Measurements from ENCODE around the gene PTPRJ.

Gene PTPRJ

DNA sequence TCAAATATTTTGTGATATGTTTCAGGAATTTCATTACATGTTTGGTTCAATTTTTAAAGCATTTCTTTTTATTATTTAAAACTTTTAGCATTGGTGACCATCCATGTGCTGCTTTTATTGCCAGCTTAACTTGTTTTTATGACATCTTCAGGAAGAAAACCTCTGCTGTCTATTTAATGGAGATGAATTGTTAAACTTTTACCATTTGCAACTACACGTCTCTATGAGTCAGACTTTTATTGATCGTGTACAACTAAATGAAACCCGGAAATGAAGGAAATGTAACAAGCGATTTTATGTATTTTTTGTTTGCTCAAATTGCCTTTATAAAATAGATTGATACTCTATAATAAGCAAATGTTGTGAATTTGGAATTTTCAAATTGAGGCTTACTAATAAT lies 113.0 kb downstream of the PTPRJ start:
- DNase-seq (ENCODE audit: low read depth in 2 of 2) = no peak

DNA sequence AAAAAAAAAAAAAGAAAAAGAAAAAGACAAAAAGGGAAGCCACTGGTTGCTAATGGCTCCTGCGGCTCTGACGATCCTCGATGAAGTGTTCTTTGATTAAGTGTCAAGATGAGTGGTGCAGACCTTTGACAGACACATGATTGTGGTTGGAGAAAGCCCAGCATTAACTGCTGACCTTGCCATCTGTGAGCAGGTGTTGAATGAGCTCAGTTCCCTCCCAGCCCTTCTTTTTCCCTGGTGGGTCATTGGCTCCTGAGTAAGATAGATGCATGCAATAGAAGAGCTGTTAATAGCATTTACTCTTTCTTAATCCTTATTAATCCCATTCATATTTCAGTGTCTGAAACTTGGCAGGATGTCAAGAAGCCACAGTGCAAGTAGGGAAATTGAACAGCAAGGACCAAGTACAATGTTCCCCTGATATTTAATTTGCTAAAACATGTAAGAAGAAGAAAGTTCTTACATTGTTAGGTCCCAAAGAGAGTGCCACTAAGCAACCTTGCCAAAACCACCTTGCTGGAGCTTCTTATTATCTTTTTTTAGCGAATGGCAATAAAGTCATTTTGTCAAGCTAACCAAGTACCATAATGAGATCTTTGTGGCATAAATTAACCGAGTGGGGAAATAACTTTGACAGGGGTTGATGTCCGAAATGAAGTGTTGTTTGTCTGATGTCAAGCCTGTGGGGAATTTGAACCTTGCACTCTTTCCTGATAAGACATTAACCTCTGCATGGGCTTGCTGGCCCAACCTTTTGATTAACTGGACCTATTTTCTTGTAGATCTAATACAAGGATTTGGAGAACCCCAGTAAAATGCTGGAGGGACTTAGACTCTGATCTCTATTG lies 113.7 kb downstream of the PTPRJ start:
- no peak for DNase-seq (ENCODE audit: low read depth in 2 of 2)

DNA sequence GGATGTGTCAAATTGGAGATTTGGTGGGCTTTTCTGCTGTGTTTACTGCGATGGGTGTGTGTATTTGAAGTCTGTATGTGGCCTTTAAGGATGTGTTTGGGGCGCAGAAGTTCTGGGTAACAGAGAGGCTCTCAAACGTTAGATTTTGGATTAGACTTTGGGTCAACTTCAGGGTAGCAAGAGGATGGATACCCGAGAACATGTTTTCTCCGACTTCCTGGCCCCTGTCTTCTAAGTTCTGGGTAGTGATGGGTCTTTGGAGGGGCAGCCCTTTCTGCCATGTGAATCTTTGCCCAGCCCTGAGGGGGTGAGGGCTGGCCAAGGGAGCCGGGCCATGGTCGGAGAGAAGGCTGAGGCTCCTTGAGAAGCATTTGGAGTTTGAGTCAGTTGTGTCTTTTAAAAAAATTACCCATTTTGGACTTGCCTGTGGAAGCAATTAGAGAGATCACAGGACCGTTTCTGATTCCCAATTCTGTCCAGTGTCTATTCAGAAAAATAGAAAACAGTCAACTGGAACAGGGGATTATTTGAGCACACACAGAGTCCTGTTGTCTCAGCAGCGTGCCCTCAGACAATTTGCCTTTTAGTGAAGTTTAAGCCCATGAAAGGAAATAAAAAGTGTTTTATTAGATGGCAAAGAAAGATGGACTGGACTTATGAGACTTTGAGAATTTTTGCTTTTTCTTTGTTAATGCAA lies 114.4 kb downstream of the PTPRJ start:
- no peak for DNase-seq (ENCODE audit: low read depth in 2 of 2)

DNA sequence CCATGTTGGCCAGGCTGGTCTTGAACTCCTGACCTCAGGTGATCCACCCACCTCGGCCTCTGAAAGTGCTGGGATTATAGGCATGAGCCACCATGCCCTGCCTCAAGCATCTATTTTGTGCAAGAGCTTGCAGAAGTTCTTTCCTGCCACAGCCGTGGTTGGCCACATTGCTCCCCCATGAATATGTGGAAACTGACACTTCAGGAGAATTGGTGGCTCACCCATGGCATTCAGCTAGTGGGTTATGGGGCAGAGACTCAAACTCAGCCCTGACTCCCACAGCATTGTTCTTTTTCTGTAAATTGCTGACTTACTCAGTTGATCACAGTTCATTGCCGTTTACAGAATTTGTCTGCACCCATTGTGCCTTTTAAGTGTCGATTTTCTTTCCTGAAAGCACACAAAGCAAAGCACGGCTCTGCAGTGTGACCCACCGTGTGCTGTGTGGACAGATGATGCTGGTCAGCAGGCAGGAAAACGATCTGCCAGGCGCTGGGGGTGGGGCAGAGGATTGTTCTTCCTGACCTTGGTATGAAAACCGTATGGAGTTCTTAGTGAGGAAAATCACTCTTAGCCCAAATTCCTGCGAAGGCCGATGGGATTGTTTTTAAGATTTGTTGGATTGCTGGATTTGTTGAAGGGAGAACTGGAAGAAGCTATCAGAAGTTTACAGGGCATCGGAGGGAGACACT lies 115.6 kb downstream of the PTPRJ start:
- no peak for DNase-seq (ENCODE audit: low read depth in 2 of 2)

DNA sequence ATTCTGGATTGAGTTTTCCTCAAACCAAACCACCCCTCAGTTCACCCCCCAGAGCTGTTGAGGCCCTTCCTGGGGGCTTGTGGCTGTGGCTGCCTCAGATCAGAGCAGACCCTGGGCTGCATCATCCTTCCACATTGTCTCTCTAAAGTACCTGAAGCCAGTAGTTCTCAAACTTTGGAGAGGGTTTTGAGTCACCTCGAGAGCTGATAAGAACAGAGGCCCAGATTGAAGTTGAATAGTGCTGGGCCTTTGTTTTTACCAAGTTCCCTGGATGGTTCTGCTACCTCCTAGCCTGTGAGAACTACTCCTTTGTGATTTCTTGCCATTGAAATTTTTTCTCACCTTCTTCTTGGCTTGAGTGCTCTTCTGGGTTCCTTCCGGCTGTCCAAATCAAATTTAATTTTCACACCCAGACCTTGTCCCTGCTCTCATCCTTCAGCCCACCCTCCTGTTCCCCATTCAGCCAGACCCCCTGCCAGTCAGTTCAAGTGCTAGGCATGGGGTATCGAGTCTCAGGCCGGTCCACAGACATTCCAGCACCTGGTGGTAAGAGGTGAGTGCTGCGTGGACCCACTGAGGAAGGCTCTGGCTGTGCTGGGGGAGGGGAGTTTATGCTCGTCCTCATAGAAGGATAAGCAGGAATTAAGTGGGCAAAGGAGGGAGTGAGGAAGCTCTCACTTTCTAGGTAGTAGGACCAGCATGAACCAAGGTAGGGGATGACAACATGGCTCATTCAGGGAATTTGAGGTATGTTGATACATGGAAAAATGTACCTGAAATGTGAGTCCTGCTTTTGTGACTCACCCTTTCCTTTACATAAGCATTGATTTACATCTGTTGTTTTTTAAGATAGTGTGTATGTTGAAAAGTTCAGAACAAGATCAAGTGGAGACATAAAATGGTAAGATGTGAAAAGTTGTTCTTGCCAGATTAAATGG lies 116.5 kb downstream of the PTPRJ start:
- no peak for DNase-seq (ENCODE audit: low read depth in 2 of 2)

DNA sequence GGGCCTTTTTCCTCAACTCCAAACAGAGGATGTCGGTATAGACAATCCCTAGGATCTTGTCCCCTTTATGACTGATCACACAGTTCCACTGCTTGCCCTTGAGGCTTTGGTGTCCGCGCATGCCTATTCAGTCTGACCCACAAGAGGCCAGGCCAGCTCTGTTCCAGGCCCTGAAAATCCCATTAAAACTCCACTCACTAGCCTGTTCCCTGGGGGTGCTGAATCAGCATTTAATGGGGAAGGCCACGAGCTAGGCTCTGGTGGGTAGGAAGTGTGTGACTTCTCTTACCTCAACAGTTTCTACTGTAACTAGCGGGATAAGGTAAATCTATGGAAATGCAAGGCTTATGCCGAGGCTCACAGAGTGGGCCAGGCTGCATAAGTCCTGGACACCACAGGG lies 117.7 kb downstream of the PTPRJ start:
- no peak for DNase-seq (ENCODE audit: low read depth in 2 of 2)

DNA sequence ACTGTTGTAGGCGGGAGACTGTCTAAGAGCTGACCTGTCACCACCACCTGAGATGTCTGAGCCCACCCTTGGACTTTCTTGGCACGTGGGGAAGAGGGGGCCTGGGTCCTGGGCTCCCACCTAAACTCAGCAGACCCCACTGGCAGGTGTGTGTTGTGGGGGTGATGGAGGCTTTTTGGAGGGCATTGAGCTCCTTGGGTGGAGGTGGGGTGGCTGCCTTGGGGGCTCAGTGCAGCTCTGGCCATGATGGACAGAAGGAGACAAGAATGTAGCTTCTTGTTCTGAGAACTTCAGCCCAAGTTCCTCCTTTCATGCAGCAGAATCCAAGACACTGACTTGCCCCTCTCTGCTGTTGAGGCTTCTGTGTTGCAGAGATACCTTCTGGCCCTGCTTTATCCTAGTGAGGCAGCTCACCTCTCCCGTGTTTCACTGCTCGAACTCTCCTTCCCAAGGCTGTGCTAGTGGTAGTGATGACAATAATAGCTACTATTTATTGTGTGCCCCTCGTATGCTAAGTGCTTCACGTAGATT lies 119.6 kb downstream of the PTPRJ start:
- no peak for DNase-seq (ENCODE audit: low read depth in 2 of 2)

DNA sequence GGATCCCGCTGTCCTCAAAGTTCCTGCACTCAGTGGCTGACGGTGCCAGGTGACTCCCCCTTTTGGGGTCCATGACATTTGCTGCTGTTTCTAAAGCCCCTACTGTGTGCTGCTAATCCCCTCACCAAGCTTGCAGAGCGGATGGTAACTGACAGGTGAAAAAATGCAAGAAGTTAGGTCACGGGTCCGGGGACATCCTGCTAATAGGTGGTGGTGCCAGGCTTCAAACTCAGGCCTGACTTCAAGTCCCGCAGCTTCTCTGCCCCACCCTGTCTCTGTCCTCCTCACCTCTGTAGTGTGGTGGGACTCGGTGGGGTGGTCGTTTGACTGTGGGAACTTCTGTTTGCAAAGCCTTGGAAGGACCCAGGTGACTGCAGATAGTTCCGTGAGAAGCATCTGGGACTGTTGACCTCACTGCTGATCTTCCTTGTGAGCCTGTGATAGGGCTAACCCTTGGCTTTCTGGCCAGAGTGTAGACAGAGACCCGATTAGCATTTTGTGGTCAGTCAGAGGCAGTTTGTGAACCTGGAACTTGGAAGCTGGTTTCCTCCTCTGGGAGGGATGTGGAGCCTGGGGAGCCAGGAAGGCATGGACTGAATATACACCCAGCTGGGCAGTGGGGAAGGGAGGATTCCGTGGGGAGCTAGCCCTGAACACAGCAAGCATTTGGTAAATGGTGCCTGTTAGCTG lies 120.8 kb downstream of the PTPRJ start:
- DNase-seq (ENCODE audit: low read depth in 2 of 2) = no peak

DNA sequence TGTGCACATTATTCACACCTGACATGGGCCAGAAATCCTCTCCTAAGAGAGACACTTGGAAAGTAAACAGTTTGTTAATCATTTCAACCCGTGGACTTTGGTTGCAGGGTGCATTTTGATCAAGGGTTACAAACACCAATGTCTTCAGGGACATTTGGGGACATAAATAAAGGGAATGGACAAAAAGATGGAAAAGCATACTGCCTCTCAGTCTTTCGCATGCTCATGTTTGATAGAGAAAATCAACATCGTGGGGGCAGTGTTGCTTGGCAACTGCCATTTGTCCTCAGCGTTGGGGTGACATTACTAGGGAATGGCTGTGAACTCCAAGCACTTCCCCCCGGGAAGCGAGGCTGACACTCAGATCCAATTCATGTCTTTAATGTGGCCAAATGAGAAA lies 121.6 kb downstream of the PTPRJ start:
- no peak for DNase-seq (ENCODE audit: low read depth in 2 of 2)

DNA sequence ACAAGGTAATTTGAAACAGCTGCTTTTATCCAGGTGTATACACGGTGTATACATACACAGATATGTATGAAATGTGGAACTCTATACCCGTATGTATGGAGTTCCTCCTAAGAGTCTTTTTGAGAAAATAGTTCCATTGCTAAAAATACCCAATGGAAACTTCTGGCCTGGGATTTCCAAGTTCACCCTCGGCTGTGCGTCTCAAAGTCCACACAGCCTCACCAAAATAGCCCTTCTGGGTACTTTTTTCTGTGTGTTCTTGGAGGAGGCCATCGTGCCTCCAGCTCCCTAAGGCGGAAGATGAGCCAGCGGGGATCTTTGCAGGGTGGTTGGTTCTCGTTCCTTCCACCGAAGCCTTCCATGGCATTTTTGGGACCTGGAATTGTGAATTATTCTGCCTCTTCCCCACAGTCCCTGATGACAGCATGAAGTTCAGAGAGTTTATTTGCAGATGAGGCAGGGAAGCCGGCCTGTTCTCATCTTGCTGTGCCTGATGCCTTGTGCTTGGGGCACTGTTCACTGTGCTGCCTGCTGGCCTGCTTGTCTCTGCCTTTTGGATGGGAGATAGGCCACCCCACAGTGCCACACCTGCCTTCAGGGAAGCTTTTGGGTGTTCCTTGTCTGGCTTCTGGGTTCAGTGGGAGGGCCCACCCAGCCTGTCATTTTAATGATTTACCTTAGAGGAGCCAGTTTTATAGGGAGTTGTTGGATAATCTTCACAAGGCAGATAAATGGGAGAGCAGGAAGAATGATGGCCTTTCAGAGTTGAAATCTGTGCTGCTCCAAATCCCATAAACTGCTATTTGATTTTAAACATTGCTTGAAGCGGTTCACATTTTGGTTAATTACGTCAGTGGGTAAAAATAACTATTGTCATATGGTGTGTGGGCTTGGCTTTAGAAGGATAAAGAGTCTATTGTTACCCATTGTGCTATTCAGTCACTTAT lies 123.5 kb downstream of the PTPRJ start:
- no peak for DNase-seq (ENCODE audit: low read depth in 2 of 2)

DNA sequence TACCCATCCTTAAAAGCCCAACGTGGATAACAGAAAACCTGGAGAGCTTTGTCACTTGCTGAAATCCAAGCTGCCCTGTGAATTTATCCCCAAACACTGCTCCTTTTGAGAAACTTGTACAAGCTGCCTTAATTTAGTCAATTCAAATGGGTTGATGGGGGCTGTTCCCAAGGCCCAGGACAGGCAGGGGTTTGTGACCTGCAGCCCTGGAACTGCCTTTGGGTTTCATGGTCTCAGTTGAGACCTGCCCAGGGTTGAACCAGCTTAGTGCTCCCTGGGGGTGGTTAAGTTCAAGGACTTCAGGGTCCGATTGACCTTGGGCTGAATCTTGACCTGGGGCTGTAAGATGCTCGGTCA lies 124.2 kb downstream of the PTPRJ start:
- no peak for DNase-seq (ENCODE audit: low read depth in 2 of 2)

DNA sequence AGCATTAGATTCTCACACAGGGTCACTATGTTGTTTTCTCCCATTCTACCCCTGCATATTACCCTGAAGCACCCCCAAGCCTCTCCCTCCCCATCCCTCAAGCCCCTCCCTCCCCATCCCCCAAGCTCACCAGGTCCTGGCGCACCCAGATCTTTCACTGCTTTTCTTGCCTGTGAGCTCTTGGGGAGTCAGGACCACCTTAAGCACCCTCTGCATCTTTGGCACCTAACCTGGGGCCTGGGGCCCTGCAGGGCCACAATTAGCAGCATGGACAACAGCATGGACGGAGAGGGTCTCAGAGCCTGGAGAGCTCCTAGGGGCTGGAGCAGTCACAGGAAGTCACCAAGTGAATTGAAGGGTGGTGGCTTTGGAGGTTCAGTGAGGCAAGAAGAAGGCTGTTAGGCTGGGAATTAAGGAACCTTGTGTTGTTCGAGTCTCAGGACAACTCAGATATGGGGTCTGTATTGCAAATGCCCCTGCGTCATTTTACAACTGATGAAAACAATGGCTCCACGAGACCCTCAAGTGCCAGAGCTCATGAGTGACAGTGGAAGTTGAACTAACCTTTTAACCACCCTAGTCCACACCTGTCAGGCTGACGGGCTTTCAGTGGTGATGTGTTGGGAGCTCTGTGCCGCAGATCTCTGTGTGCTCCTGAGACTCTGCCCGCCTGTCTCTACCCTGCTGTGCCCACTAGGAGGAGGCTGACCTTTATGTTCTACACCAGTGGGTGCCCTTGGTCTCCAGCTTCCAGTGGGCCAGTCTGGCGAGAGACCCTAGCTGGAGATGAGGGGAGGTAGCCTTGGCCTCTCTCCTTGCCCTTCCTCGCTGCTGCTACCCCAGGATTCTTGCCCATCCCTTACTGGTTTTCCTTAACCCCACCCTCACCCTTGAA lies 125.0 kb downstream of the PTPRJ start:
- no peak for DNase-seq (ENCODE audit: low read depth in 2 of 2)

DNA sequence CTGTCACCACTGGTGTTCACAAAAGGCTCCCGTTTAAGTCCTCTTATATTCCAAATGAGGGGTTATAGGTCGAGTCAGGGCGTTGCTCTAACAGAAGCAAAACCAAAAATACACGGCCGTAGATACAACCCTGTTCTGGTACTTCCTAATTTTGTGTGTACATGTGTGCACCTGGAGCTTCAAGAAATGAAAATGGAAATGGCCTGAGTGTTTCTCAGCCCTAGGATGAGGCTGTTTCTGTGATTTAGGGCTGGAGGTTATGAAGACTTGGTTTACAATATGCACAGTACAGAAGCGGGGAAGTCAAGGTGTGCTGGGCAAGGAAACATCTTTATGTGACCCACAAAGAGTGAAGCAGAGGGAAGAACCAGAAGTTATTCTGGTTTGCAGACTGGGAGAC lies 125.8 kb downstream of the PTPRJ start:
- DNase-seq (ENCODE audit: low read depth in 2 of 2) = no peak

DNA sequence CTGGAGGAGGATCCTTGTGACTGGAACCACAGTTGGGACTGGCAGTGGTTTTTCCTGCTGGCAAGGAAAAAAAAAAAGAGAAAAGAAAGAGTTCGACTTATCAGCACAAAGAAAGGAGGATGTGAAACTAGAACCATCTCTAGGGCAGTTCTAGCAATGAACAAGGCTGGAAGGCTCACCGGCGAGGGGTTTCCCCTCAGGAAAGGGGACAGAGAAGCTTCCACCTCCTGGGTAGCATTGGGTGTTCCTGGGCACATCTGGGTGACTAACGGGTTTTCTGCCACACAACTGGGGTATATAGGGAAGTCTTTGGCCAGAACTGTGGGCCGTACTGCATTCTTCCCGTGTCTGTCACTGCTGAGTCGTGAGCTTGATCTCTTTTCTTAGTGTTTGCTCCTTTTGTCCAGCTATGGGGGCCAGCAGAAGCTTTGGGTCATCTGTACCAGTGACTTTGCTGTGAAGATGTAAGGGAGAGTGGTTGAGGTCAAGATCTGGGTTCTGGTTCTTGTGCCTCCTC lies 126.9 kb downstream of the PTPRJ start:
- peak in 1 of 2 donors; percentile 19 for DNase-seq (ENCODE audit: low read depth in 2 of 2)

DNA sequence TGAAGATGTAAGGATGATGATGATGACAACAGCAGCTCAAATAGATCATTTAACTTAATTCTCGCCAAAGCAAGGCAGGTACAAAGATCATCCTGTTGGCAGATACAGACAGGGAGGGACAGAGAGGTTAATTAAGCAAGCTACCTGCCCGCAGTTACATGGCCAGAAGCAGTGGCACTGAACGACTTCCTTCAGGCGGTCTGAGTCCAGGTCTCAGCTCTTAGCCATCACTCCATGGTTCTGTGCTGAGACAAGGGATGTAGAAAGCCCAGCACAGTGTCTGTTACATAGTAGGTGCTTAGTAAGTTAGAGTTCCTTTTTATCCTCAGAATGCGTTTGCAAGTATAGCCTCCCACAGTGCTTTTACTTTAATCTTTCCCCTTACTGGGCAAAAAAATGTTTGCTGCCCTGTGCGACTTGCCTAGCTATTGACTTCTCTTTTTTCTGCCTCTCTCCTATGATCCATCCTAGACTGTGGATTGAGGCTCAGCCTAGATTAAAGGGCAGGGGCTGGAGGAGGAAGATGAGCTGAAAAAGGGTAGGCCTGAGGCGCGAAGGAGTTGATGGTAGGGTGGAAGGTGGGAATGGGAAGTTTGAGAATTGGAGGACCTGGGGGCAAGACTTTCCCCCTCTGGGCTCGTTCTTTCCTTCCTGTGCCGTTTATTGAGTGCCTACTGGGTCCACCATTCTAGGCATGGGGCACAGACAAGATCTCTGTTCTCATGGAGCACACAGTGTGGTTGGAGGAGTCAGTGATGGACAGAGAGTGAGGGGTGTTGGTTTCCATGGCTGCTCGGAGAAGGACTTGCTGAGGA lies 128.1 kb downstream of the PTPRJ start:
- no peak for DNase-seq (ENCODE audit: low read depth in 2 of 2)

DNA sequence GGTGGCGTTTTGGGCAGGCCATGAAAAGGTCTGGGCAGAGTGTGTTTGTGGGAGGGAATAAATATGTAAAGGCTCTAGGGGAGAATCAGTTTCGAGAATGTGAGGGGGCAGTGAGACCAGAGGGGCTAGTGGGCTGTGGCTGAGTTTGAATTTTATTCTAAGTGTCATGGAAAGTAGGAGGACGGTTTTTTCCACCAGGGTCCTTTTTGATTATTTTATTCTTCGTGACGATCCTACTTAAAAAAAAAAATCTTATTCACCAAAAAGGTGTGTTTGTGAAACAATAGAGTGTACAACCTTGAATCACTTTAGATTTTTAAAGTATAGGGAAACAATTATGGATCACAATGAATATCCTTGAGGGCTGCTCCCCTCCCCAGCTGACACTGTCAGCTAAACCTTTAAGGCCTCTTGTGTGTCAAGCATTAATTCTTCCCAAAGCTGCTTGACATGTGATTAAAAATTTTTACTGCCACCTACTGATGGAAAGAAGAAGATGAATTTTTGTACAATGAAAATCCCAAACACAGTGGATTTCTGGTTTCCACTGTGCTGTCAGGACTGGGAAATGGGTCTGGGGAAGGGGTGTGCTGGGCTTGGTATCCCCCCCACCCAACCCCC lies 128.8 kb downstream of the PTPRJ start:
- no peak for DNase-seq (ENCODE audit: low read depth in 2 of 2)

DNA sequence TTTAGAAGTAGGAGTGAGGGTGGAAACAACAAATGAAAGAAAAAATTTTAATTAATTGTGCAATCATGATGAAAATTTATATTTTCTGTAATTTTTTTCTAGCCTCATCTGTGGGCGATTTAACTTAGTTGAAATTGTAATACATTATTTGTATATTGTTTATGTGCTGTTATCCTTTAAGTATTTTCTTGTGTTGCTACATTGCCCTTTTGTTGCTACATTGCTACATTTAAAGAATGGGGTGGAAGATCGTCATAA lies 130.1 kb downstream of the PTPRJ start:
- DNase-seq (ENCODE audit: low read depth in 2 of 2) = no peak

All from stimulated activated CD4-positive, alpha-beta T cell treated with anti-CD3 and anti-CD28 coated beads, Interleukin-1b, Interleukin-23, amount 100 ng/mL, for 4 hours (primary cell).